Measurements from ENCODE around the gene TGM2.

The TGM2 gene

GRCh38 chr20:38165089-38165965 is at the start of gene TGM2:
Gene TGM2 (minus strand): TSS chr20:38165270. CDS start chr20:38165198, 72 bp downstream.
- H3K4me3 ChIP-seq (ENCODE audit: low read length): no peak within 1 kb of the TSS
- no peak for TF ChIP-seq ZNF274 (IDR thresholded peaks at IDR 0.05; ENCODE audit: low read depth, low read length)

GRCh38 chr20:38214256-38215193 is 49.5 kb upstream of the TGM2 start:
- no peak overlapping the region for H3K4me3 ChIP-seq (ENCODE audit: low read length)
- no peak for TF ChIP-seq ZNF274 (IDR thresholded peaks at IDR 0.05; ENCODE audit: low read depth, low read length)

DNA sequence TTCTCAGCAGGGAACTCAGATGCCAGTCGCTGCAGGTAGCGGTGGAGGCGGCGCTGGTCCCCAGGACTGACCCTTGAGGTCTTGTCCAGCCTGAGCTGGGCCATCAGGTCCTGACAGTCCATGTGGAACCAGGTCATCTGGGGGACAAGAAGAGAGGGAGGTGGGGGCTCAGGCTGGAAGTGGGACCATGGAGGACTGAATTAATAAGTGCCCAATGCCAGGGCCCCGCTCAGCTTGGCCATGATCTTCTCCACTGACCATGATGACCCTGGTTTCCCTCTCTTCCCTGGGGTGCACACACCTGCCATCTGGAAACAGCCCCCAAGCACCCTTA is 48.5 kb upstream of the TGM2 start:
- H3K4me3 ChIP-seq (ENCODE audit: low read length): no peak overlapping the region
- no peak for TF ChIP-seq ZNF274 (IDR thresholded peaks at IDR 0.05; ENCODE audit: low read depth, low read length)

DNA sequence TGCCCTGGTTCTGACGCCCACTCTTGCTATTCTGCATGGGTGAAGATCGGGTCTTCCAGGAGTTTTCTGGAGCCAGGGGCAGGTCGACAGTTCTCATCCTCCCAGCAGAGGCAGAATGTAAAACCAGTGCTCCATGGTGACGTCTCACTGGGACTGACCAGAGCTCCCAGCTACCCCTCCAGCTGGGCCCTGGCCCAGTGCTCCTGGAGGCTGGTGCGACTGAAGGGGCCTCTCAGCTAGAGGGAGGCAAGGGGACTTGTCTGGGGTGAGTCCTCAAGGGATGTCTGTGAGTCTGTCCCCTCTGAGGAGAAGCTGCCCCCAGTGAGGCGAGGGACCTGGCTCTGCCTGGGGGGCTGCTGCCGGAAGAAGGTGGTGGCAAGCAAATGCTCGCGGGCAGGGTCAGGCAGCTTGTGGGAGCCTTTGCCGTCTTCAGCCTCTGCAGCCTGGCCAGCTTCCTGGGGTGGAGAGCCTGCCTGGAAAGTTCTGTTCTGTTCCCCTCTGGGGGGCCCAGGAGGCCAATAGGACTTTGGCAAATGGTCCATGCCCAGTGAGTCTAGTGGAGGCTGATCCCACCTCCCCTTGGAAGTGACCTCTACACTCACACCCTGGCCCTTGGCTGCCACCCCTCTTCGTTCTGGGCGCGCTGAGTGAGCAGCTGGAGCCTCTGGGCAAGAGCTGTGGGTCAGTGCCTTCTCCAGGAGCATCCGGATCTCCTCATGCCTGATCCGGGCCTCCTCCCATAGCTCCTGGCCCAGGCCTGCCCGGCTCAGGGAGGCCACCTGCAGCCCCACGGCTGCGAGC is 47.9 kb upstream of the TGM2 start:
- no peak for TF ChIP-seq ZNF274 (IDR thresholded peaks at IDR 0.05; ENCODE audit: low read depth, low read length)
- no peak overlapping the region for H3K4me3 ChIP-seq (ENCODE audit: low read length)

DNA sequence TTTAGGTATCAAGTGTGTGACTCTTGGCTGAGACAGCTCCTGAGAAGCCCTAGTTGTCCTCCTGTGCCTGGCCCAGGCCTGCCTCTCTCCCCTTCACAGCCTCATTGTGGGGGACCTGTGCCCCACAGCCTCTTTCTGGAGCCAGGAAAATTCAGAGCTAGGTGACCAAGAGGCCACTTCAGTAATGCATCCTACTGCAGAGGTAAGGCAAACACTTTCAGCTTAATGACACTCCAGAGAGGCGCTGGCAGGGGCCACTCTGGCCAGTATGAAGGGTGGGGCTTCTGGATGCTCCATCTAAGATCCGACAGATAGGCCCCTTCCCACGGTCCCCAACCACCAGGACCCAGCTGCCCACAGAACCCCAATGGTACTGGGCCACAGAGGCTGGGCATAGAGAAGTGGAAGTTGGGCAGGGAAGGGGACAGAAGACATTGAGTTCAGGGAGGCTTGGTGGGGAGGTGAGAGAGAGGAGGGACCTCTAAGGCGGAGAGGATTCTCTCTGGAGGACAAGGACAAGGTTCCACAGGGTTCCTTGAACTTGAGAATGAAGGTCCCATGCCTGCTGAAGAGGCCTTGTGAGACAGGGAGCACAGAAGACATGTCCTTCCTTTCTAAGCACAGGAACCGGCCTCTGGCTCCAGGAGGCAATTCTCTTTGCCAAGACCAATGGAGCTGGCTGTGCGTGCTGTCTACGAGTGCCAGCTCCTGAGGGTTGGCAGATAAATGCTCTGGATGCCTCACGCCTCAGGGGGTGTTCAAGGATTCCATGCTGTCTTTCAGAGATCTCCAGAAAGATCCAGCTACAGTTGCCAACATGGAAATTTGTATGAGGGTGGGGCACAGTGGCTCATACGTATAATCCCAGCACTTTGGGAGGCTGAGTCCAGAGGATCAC is 46.4 kb upstream of the TGM2 start:
- TF ChIP-seq ZNF274 (IDR thresholded peaks at IDR 0.05; ENCODE audit: low read depth, low read length): no peak
- no peak overlapping the region for H3K4me3 ChIP-seq (ENCODE audit: low read length)

- no peak overlapping the region for H3K4me3 ChIP-seq (ENCODE audit: low read length)
- TF ChIP-seq ZNF274 (IDR thresholded peaks at IDR 0.05; ENCODE audit: low read depth, low read length): no peak
Measured at GRCh38 chr20:38210741-38211140, 45.7 kb upstream of the TGM2 start.

DNA sequence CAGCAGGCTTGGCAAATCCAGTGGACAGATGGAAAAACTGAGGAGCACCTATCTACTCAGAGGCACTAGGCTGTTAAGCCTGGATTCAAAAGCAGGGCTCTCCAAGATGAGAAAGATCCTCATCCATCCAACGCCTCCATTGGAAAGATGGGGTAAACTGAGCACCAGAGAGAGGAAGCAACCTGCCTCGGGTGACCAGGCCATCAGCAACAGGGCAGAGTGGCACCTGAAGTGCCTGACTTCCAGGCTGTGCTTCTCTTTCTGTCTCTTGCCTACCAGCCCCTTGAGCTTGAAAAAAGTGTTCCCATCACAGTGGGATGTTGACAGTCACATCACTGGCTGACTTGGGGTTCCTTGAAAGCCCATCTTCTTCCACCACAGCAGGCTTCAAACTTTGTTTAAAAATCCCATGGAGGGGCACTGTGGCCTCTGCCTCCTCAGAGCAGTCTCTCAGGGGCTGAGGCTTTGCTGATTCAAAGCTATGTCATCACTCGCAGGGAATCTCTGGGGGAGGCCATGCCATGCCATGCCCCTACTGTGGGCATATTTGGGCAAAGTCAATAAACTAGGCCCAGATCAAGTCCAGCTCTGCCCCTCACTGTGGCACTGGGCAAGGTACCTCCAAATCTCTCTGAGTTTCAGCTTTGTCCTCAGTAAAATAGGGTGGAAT is 44.8 kb upstream of the TGM2 start:
- TF ChIP-seq ZNF274 (IDR thresholded peaks at IDR 0.05; ENCODE audit: low read depth, low read length): no peak
- H3K4me3 ChIP-seq (ENCODE audit: low read length): no peak overlapping the region

DNA sequence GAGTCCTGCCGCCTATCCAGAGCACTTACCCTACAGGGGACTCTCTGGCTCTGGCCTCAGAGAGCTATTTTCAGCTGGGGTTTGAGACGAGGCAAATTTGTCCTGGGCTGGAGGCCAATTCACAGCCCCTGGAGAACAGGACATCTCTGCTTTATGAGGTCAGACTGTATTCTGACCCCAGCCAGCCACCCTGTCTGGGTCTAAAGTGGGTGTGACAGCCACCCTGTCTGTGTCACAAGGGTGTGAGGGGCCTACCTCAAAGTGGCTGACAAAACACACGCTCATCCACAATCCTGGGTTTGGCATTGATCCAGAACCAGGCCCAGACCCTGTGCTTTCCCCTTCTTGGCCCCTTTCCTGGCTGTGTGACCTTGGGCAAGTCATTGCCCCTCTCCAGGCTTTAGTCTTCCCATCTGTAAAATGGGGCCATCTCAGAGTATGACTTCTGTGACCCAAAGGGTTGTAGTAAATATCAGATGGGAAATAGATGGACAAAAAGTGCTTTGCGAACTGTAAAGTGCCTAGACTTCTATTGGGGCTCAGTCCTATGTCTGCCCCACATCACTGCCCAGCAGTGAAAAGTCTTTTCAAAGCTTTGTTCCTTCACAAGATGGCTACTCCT is 44.1 kb upstream of the TGM2 start:
- no peak overlapping the region for H3K4me3 ChIP-seq (ENCODE audit: low read length)
- TF ChIP-seq ZNF274 (IDR thresholded peaks at IDR 0.05; ENCODE audit: low read depth, low read length): no peak

DNA sequence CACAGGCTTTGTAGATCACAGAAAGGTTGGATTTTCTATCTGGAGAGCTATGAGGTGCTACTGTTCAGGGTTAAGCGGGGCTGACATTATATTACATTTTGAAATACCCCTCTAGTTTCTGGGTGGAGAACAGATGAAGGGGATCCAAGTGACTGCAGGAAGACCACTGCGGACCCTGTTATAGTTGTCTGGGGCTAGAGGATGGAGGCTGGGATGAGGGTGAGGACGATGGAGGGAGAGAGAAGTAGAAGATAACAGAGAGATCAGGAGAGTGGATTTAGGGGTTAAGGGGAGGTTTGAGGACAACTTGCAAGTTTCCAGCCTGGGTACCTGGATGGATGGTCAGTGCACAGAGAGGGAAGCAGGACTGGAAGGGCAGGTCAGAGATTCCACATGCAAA is 43.5 kb upstream of the TGM2 start:
- no peak overlapping the region for H3K4me3 ChIP-seq (ENCODE audit: low read length)
- no peak for TF ChIP-seq ZNF274 (IDR thresholded peaks at IDR 0.05; ENCODE audit: low read depth, low read length)

GRCh38 chr20:38208088-38208487 is 43.0 kb upstream of the TGM2 start:
- TF ChIP-seq ZNF274 (IDR thresholded peaks at IDR 0.05; ENCODE audit: low read depth, low read length): no peak

DNA sequence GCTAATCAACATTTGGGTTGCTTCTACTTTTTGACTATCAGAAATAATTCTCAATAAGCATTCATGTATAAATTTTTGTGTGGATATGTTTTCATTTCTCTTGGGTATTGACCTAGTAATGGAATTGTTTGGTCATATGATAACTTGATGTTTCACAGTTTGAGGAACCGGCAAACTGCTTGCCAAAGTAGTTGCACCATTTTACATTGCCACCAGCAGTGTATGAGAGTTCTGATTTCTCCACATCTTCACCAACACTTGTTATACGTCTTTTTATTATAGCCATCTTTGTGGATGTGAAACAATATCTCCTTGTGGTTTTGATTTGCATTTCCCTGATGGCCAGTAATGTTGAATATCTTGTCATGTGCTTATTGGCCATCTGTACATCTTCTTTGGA is 42.6 kb upstream of the TGM2 start:
- no peak for TF ChIP-seq ZNF274 (IDR thresholded peaks at IDR 0.05; ENCODE audit: low read depth, low read length)
- H3K4me3 ChIP-seq (ENCODE audit: low read length): no peak overlapping the region

More at GRCh38 chr20:38208088-38208487, 43.0 kb upstream of the TGM2 start:
- H3K4me3 ChIP-seq (ENCODE audit: low read length): no peak overlapping the region

DNA sequence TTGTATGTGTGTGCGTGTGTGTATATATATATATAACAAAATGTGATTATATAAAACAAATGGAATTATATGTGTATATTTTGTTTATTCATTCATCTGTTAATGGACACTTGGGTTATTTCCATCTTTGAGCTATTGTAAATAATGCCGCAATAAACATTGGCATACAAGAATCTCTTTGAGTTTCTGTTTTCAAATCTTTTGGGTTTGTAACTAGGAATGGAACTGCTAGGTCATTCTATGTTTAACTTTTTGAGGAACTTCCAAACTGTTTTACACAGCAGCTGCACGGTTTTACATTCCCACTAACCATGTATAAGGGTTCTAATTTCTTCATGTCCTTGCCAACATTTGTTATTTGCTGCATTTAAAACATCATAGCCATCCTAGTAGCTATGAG is 39.9 kb upstream of the TGM2 start:
- TF ChIP-seq ZNF274 (IDR thresholded peaks at IDR 0.05; ENCODE audit: low read depth, low read length): no peak
- no peak overlapping the region for H3K4me3 ChIP-seq (ENCODE audit: low read length)
